ENCODE measurements around the gene MRPS17. TPM values are rescaled to one million over a fixed set of nuclear protein-coding genes. Genes with fewer than 3 reads are reported as not detected.

The MRPS17 gene
- total and polyA plus RNA-seq, 8 donors: 5.4 to 8.6 (median 7.2) TPM

GRCh38 chr7:55964261-55965099 is 12.8 kb downstream of the MRPS17 start, which contains the start of gene NIPSNAP2:
TSS of gene NIPSNAP2 (plus strand) at chr7:55964585. CDS start at chr7:55964610, 25 bp downstream.
- intact Hi-C loops (cut with DNase I): loop anchor here in 1 of 3 donors (5.0 to 10.0 kb wide), 2 partner anchors 43 to 320 kb away; no protein-coding TSS in a partner anchor
- Histone ChIP-seq H3K4me1 (peaks cover 3 to 24% (median 12%) of the 10 kb centered on the region in 3 donors), H3K4me3 (peak within 1 kb of the TSS; percentile 16 to 63 (median 50)), H3K27ac (peak within 1 kb of the TSS; percentile 66 to 90 (median 86)), H3K36me3 (no peaks in the 10 kb centered on the region), H3K27me3 (no peaks in the 10 kb centered on the region), H3K9me3 (no peaks in the 10 kb centered on the region)
- 0 to 1% methylated on average over 69 to 105 of the region's 105 CpGs for WGBS, 2 donors
- peak; percentile 8 to 38 (median 20) for TF ChIP-seq CTCF (IDR thresholded peaks at IDR 0.05)
- FAIRE-seq (no peak), DNase-seq (peak; percentile 82 to 93 (median 89)), ATAC-seq (peak; percentile 89 to 95 (median 92))

- DNase-seq (no peak), FAIRE-seq (no peak), ATAC-seq (no peak)
- intact Hi-C loops (cut with DNase I): loop anchor here in 1 of 3 donors (5.0 to 10.0 kb wide), 2 partner anchors 42 to 320 kb away; no protein-coding TSS in a partner anchor
- H3K36me3 ChIP-seq: no peaks in the 10 kb centered on the region
- no peaks in the 10 kb centered on the region for H3K27me3 ChIP-seq
- peaks cover 3 to 24% (median 12%) of the 10 kb centered on the region in 3 donors for H3K4me1 ChIP-seq
- no peaks in the 10 kb centered on the region for H3K9me3 ChIP-seq
- 1% methylated on average over 14 of the region's 14 CpGs for WGBS, 2 donors
- peak overlapping the region; percentile 16 to 63 (median 50) for H3K4me3 ChIP-seq
- peak overlapping the region; percentile 66 to 90 (median 86) for H3K27ac ChIP-seq
- TF ChIP-seq CTCF (IDR thresholded peaks at IDR 0.05): no peak
Measured at GRCh38 chr7:55965100-55965470, 13.4 kb downstream of the MRPS17 start.

GRCh38 chr7:55965805-55966421 is 14.2 kb downstream of the MRPS17 start:
- DNase-seq (no peak), ATAC-seq (peak in 2 of 4 donors; percentile 6 to 13), FAIRE-seq (no peak)
- peaks cover 5 to 24% (median 12%) of the 10 kb centered on the region in 3 donors for H3K4me1 ChIP-seq
- no peaks in the 10 kb centered on the region for H3K9me3 ChIP-seq
- TF ChIP-seq CTCF (IDR thresholded peaks at IDR 0.05): no peak
- WGBS, 2 donors: 63% methylated on average over 13 of the region's 13 CpGs
- no peaks in the 10 kb centered on the region for H3K27me3 ChIP-seq
- intact Hi-C loops (cut with DNase I): loop anchor here in 1 of 3 donors (5.0 to 10.0 kb wide), 2 partner anchors 41 to 321 kb away; no protein-coding TSS in a partner anchor
- peak overlapping the region in 3 of 4 donors; percentile 84 to 90 (median 89) for H3K27ac ChIP-seq
- H3K36me3 ChIP-seq: no peaks in the 10 kb centered on the region
- peak overlapping the region in 1 of 4 donors; percentile 58 for H3K4me3 ChIP-seq

- intact Hi-C loops (cut with DNase I): loop anchor here in 1 of 3 donors (5.0 to 10.0 kb wide), 2 partner anchors 40 to 322 kb away; no protein-coding TSS in a partner anchor
- FAIRE-seq (no peak), ATAC-seq (no peak), DNase-seq (no peak)
- WGBS, 2 donors: 61 to 70% methylated on average over 6 of the region's 6 CpGs
- Histone ChIP-seq H3K4me3 (no peak overlapping the region), H3K36me3 (no peaks in the 10 kb centered on the region), H3K27ac (no peak overlapping the region), H3K27me3 (no peaks in the 10 kb centered on the region), H3K4me1 (peaks cover 6 to 27% (median 17%) of the 10 kb centered on the region in 3 donors), H3K9me3 (no peaks in the 10 kb centered on the region)
- TF ChIP-seq CTCF (IDR thresholded peaks at IDR 0.05): no peak
Measured at GRCh38 chr7:55966851-55967250, 15.2 kb downstream of the MRPS17 start.

All from pancreas (tissue), 10 donors.